KMS-11 (cell line): Measurements from ENCODE around the gene KRT77.
"Not testable (repeated sequence)": the region's sequence is repeated elsewhere in the genome, so short reads cannot be mapped to it uniquely, and the experiment has no call there.

Source experiments
- H2AFZ ChIP-seq: fragments of 200-600 bp; sonication (generic); 2 replicates; pipeline ENCODE4 v1.6.1; 2016; ENCODE audit warnings: antibody characterized with exemption, mixed run types, low read depth
- H3K27ac ChIP-seq: fragments of 200-600 bp; sonication (generic); 2 replicates; pipeline ENCODE4 v1.6.1; 2016; ENCODE audit warnings: mild to moderate bottlenecking, mixed run types
- H3K27me3 ChIP-seq: fragments of 200-600 bp; sonication (generic); 2 replicates; pipeline ENCODE4 v1.6.1; 2017; ENCODE audit warnings: mild to moderate bottlenecking, low read depth, mixed run types, moderate library complexity; ENCODE audit not compliant: insufficient read depth
- H3K36me3 ChIP-seq: fragments of 200-600 bp; sonication (generic); 2 replicates; pipeline ENCODE4 v1.6.1; 2017; ENCODE audit warnings: mild to moderate bottlenecking, mixed run types; ENCODE audit not compliant: insufficient read depth
- H3K4me1 ChIP-seq: fragments of 200-600 bp; sonication (generic); 2 replicates; pipeline ENCODE4 v1.6.1; 2016; ENCODE audit warnings: mild to moderate bottlenecking, low read depth, mixed run types; ENCODE audit not compliant: poor library complexity, severe bottlenecking
- H3K4me2 ChIP-seq: fragments of 200-600 bp; sonication (generic); 2 replicates; pipeline ENCODE4 v1.7.0; 2016; ENCODE audit warnings: mild to moderate bottlenecking, mixed run types
- H3K4me3 ChIP-seq: fragments of 200-600 bp; sonication (generic); IDR thresholded peaks from 2 replicates; pipeline ENCODE4 v1.6.1; 2017; ENCODE audit warnings: low read depth, low read length, mixed read lengths; ENCODE audit not compliant: insufficient read depth
- H3K79me2 ChIP-seq: fragments of 200-600 bp; sonication (generic); 2 replicates; pipeline ENCODE4 v1.6.1; 2016; ENCODE audit warnings: low read depth, mixed run types; ENCODE audit not compliant: insufficient read depth
- H3K9ac ChIP-seq: fragments of 200-600 bp; sonication (generic); 2 replicates; pipeline ENCODE4 v1.6.1; 2016; ENCODE audit warnings: mild to moderate bottlenecking, mixed run types
- H4K20me1 ChIP-seq: fragments of 200-600 bp; sonication (generic); 2 replicates; pipeline ENCODE4 v1.6.1; 2016; ENCODE audit warnings: mild to moderate bottlenecking, mixed run types; ENCODE audit not compliant: insufficient read depth
- CTCF ChIP-seq: fragments of 200-600 bp; sonication (generic); conservative IDR thresholded peaks from 2 replicates; pipeline ENCODE4 v1.6.1; 2017; ENCODE audit warnings: low read depth, mild to moderate bottlenecking, antibody characterized with exemption, low read length, moderate library complexity, mixed read lengths

KRT77 gene

GRCh38 chr12:52716061-52716460 is 12.7 kb upstream of the KRT77 start:
- Histone ChIP-seq H3K4me2 (no peak overlapping the region), H2AFZ (no peak overlapping the region), H3K9ac (no peak overlapping the region), H3K79me2 (no peaks in the 10 kb centered on the region), H3K36me3 (no peaks in the 10 kb centered on the region), H3K4me1 (no peaks in the 10 kb centered on the region), H4K20me1 (no peaks in the 10 kb centered on the region), H3K27ac (no peak overlapping the region), H3K27me3 (peaks cover 24% of the 10 kb centered on the region; the same call in 1 of the 2 replicates), H3K4me3 (no peak overlapping the region)
- no peak for TF ChIP-seq CTCF

GRCh38 chr12:52715416-52715815 is 12.1 kb upstream of the KRT77 start:
- no peak overlapping the region for H3K4me3 ChIP-seq
- H4K20me1 ChIP-seq, result no peaks in the 10 kb centered on the region
- no peak overlapping the region for H3K4me2 ChIP-seq
- no peaks in the 10 kb centered on the region for H3K79me2 ChIP-seq
- no peaks in the 10 kb centered on the region for H3K36me3 ChIP-seq
- H3K27me3 ChIP-seq, result peaks cover 20% of the 10 kb centered on the region; the same call in 1 of the 2 replicates
- no peak for TF ChIP-seq CTCF
- no peak overlapping the region for H3K27ac ChIP-seq
- H2AFZ ChIP-seq, result no peak overlapping the region
- no peaks in the 10 kb centered on the region for H3K4me1 ChIP-seq
- no peak overlapping the region for H3K9ac ChIP-seq

GRCh38 chr12:52714887-52715281 is 11.6 kb upstream of the KRT77 start:
- Histone ChIP-seq H3K27ac (no peak overlapping the region), H2AFZ (no peak overlapping the region), H3K27me3 (peaks cover 22% of the 10 kb centered on the region; the same call in 1 of the 2 replicates), H3K9ac (no peak overlapping the region), H3K4me1 (no peaks in the 10 kb centered on the region), H3K4me3 (no peak overlapping the region), H4K20me1 (no peaks in the 10 kb centered on the region), H3K4me2 (no peak overlapping the region), H3K36me3 (no peaks in the 10 kb centered on the region), H3K79me2 (no peaks in the 10 kb centered on the region)
- TF ChIP-seq CTCF, result no peak

GRCh38 chr12:52713960-52714886 is 10.9 kb upstream of the KRT77 start:
- no peak overlapping the region for H3K9ac ChIP-seq
- TF ChIP-seq CTCF, result no peak
- H3K79me2 ChIP-seq, result no peaks in the 10 kb centered on the region
- no peak overlapping the region for H3K4me3 ChIP-seq
- no peak overlapping the region for H3K27ac ChIP-seq
- H4K20me1 ChIP-seq, result no peaks in the 10 kb centered on the region
- H3K36me3 ChIP-seq, result no peaks in the 10 kb centered on the region
- peaks cover 24% of the 10 kb centered on the region; the same call in 1 of the 2 replicates for H3K27me3 ChIP-seq
- no peak overlapping the region for H3K4me2 ChIP-seq
- H3K4me1 ChIP-seq, result no peaks in the 10 kb centered on the region
- no peak overlapping the region for H2AFZ ChIP-seq

- not testable (repeated sequence) for H3K27ac ChIP-seq, H3K4me3 ChIP-seq, H4K20me1 ChIP-seq, H3K36me3 ChIP-seq, H3K9ac ChIP-seq, H3K4me1 ChIP-seq, H2AFZ ChIP-seq, H3K79me2 ChIP-seq, H3K4me2 ChIP-seq
- H3K27me3 ChIP-seq, result peaks cover 20% of the 10 kb centered on the region; the same call in 1 of the 2 replicates
Observed at GRCh38 chr12:52712122-52712521, 8.8 kb upstream of the KRT77 start.
